ENCODE data around the gene OSBPL9.
A peak's percentile ranks its signal among the peaks of the same experiment; 100 is the strongest.
"Not testable (repeated sequence)": the region's sequence is repeated elsewhere in the genome, so short reads cannot be mapped to it uniquely, and the experiment has no call there.

OSBPL9 gene

DNA sequence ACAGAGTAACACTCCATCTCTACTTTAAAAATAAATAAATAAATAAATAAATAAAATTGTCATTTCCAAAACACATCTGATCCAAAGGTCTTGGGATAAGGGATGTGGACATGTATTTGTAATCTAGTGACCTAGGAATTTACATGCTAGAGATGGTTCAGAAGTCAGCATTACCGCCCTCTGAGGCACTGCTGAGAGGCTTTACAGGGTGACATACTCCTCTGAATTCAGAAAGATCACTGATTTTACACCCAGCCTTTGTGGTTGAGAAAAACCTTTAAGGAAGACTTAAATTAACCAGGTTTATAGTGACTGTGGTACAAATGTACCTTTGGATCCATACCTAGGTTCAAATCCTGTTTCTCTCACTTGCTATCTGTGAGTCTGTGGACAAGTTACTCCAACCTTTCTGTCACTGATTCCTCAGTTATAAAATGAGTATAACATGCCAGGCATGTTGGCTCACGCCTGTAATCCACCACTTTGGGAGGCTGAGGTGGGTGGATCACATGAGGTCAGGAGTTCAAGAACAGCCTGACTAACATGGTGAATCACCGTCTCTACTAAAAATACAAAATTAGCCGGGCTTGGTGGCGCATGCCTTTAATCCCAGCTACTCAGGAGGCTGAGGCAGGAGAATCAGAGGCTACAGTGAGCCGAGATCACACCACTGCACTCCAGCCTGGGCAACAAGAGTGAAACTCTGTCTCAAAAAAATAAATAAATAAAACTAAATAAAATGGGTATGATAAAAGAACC is 20.1 kb downstream of the OSBPL9 start:
- DNase-seq (ENCODE audit: low spot score): peak; percentile 94

- DNase-seq (ENCODE audit: low spot score): no peak
Measured at GRCh38 chr1:51638350-51638749, 21.5 kb downstream of the OSBPL9 start.

GRCh38 chr1:51639694-51640093 is 22.8 kb downstream of the OSBPL9 start:
- no peak for DNase-seq (ENCODE audit: low spot score)

GRCh38 chr1:51641096-51641495 is 24.2 kb downstream of the OSBPL9 start:
- no peak for DNase-seq (ENCODE audit: low spot score)

GRCh38 chr1:51642739-51643142 is 25.8 kb downstream of the OSBPL9 start:
- no peak for DNase-seq (ENCODE audit: low spot score)

DNA sequence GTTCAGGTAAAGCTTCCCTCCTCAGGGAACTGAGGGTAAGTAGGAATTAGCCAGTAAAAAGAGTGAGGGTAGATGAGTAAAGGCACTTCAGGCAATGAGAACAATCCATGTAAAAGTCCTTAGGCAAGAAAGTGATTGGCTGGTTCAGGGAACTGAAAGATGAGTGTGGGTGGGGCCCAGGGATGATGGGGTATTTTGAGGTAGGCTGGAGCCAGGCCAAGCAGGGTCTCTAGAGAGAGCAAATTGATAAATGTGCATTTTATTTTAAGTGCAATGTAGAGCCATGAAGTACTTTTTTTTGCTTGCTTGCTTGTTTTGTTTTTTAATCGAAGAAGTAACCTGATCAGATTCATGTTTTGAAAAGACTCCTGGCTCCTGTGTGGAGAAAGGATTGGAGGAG is 26.5 kb downstream of the OSBPL9 start:
- DNase-seq (ENCODE audit: low spot score): no peak

DNA sequence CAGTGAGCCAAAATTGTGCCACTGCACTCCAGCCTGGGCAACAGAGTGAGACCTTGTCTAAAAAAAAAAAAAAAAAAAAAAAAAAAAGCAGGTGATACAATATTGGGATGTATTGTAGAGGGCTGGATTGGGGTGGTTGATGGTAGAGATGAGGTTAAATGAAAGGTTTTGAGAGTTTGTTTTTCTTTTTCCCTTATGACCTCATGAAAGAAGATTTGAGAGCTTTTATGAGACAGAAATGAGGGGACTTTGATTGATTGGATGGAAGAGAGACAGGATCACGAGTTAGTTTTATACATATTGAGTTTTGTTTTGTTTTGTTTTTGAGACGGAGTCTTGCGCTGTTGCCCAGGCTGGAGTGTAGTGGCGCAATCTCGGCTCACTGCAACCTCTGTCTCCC is 27.1 kb downstream of the OSBPL9 start:
- DNase-seq (ENCODE audit: low spot score): no peak

GRCh38 chr1:51644533-51645197 is 27.8 kb downstream of the OSBPL9 start:
- DNase-seq (ENCODE audit: low spot score): peak; percentile 57

DNA sequence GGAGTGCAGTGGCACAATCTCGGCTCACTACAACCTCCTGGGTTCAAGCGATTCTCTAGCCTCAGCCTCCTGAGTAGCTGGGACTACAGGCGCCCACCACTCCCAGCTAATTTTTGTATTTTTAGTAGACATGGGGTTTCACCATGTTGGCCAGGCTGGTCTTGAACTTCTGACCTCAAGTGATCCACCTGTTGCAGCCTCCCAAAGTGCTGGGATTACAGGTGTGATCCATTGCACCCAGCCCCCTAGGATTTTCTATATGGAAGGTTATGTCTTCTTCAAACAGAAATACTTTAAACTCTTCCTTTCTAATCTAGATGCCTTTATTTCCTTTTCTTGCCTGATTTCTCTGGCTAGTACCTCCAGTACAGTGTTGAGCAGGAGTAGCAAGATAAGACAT is 29.7 kb downstream of the OSBPL9 start:
- DNase-seq (ENCODE audit: low spot score): not testable (repeated sequence)

GRCh38 chr1:51648180-51649109 is 31.6 kb downstream of the OSBPL9 start:
- DNase-seq (ENCODE audit: low spot score): peak; percentile 61

GRCh38 chr1:51649593-51650091 is 32.8 kb downstream of the OSBPL9 start:
- DNase-seq (ENCODE audit: low spot score): no peak

- DNase-seq (ENCODE audit: low spot score): no peak
Measured at GRCh38 chr1:51650198-51650597, 33.3 kb downstream of the OSBPL9 start.

GRCh38 chr1:51651552-51651942 is 34.7 kb downstream of the OSBPL9 start:
- no peak for DNase-seq (ENCODE audit: low spot score)

- DNase-seq (ENCODE audit: low spot score): no peak
Measured at GRCh38 chr1:51652599-51652998, 35.7 kb downstream of the OSBPL9 start.

GRCh38 chr1:51653127-51653526 is 36.2 kb downstream of the OSBPL9 start:
- no peak for DNase-seq (ENCODE audit: low spot score)

DNA sequence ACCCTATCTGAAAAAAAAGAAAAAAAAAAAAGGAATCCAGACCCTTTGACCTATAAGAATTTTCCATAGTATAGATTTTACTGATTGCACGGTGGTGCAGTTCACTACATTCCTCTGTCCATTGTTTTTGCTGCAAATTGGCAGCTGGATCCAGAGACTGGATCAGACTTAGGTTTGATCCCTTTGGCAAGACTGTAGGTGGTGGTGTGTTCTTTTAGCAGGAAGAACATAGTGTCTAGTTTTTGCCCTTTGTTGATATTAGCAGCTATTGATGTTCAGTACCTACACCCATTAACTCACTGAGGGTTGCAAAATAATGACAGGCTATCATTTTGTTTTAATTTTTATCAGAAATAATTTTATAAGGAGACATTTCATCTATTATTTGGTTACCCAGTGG is 37.1 kb downstream of the OSBPL9 start:
- DNase-seq (ENCODE audit: low spot score): no peak

DNA sequence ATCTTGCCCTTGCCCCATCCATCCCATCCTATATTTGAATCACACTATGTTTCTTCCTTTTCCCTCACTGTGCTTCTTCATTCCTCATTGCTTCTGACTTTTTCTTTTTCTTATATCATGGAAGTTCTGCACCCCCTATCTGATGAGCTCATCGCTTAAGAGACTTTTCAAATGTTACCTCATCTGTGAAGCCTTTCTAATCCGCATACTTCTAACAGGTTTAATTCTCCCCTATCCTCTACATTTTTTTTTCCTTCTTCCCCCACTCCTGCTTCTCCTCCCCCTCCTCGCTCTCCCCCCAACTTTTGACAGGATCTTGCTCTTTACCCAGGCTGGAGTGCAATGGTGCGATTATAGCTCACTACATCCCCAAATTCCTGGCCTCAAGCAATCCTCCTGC is 39.5 kb downstream of the OSBPL9 start:
- DNase-seq (ENCODE audit: low spot score): no peak

DNA sequence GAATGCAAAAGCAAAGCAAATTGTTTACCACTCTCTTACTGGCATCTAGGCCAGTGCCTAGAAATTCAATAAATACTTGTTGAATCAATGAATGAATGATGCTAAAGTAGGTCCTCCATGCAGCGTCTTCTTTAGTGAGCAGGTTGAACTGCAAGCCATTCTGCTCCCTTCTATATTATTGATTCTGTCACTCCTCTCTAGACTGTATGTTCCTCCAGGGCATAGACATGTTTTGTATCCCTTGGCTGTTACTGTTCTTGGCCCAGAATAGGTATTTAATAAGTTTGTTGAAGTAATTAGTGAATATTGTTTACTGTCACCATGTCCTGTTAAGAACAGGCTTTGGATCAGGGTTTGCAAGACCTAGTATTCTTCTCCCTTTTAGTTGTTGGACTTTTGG is 43.7 kb downstream of the OSBPL9 start:
- no peak for DNase-seq (ENCODE audit: low spot score)

DNA sequence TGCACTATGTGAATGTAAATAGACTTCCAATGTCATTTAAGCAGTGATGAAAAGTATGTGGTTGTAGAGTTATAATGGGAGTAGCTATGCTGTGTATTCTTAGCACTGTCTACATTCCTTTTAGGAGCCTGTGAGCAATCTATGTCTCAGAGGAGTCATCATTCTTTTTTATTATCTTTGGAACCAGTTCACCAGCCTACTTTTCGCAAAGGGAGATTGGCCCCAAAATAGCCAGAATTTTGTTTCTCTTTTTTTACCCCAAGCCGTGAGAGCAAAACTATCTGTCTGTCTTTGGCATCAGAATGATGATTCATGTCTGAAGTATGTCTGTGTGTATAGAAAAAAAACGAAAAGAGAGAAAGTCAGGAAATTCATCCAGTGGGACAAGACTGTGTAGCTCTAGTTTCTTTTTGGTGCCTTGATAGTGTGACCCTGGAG is 44.2 kb downstream of the OSBPL9 start:
- DNase-seq (ENCODE audit: low spot score): peak; percentile 89

- no peak for DNase-seq (ENCODE audit: low spot score)
Measured at GRCh38 chr1:51663105-51663504, 46.2 kb downstream of the OSBPL9 start.

GRCh38 chr1:51663721-51664120 is 46.8 kb downstream of the OSBPL9 start:
- DNase-seq (ENCODE audit: low spot score): no peak

All from kidney tubule cell (primary cell).